GM18951 (cell line): ENCODE measurements around the gene INSYN2A.

Experiments used
- POLR2A ChIP-seq: IDR thresholded peaks from 4 replicates; pipeline ENCODE4 v1.6.1; 2011; ENCODE audit warnings: mild to moderate bottlenecking; ENCODE audit not compliant: insufficient read length, insufficient read depth; ENCODE audit errors: extremely low read depth
- in situ Hi-C: fragments of 300-500 bp; cut with MboI; formaldehyde crosslinking; loops from one replicate; pipeline ENCODE4 v1.12.0; 2022; ENCODE audit warnings: low sequenced_read_pairs, mixed read lengths, inconsistent platforms; ENCODE audit not compliant: unreplicated experiment

Gene INSYN2A

DNA sequence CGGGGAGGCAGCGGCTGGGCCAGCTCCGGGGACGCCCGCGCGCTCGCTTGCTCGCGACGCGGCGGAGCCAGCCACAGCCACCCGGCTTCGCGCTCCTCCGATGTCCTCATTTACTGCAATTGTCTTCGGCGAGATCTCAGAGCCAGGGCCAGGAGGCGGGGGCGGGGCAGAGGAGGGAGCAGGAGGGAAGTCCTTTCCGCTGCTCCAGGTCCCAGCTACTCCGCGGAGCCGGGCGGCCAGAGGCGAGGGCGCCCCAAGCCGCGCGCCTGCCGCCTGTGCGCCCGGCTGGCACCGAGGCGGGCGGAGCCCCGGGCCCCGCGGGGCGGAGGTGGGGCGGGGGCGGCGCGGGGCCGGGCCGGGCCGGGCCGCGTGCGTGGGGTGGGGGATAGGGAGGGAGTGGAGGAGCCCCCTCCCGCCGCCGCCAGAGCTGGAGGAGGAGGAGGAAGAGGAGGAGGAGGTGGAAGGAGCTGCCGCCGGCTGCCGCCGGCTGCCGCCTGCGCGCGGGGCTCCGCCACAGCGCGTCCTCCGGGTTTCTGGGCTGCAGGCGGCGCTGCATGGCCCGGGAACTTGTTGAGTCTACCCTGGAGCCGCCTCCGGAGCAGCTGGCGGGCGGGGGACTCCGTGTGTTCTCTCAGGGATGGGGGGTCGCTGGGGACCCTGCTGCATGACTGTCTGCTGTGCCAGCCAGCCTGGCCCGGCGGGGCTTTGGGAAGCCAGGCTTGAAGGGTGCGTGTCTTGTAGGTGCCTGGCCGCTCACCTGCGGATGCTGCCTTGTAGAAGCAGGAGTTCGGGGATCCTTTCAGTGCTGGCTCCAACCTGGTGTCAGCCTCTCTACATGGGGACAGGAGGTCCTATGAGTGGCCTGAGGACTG lies at the start of gene INSYN2A:
INSYN2A (minus strand) TSS at position 310 of the 872 bp plus-strand sequence. CDS start 20,196 bp downstream, outside the sequence.
- in situ Hi-C loops = no loop called here
- TF ChIP-seq POLR2A = no peak

GRCh38 chr10:127245456-127245855 lies 49.1 kb upstream of the INSYN2A start:
- in situ Hi-C loops = no loop called here
- TF ChIP-seq POLR2A = no peak

- no peak for TF ChIP-seq POLR2A
- in situ Hi-C loops = no loop called here
These were observed 47.3 kb upstream of the INSYN2A start for GRCh38 chr10:127243490-127244272.

DNA sequence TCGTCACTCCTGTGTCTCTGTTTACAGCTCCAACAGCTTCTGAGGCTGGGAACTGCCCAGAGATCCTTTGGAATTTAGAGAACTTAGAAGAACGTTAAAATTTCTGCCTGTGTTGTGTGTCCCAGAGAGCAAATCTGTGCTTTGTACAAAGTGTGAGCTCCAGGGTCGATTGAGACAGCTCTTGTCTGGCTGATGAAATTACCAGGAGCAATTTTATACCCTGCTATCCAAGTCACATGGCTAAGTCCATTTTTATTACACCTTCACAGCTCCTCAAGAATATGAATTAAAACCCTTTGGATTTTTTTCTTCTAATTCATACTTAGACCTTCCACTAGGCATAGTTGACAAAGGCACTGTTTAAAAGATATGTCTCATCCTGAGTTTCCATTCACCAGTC lies 46.5 kb upstream of the INSYN2A start:
- no peak for TF ChIP-seq POLR2A
- in situ Hi-C loops = no loop called here

- in situ Hi-C loops = no loop called here
- TF ChIP-seq POLR2A = no peak
These were observed 39.9 kb upstream of the INSYN2A start for GRCh38 chr10:127236266-127236665.

DNA sequence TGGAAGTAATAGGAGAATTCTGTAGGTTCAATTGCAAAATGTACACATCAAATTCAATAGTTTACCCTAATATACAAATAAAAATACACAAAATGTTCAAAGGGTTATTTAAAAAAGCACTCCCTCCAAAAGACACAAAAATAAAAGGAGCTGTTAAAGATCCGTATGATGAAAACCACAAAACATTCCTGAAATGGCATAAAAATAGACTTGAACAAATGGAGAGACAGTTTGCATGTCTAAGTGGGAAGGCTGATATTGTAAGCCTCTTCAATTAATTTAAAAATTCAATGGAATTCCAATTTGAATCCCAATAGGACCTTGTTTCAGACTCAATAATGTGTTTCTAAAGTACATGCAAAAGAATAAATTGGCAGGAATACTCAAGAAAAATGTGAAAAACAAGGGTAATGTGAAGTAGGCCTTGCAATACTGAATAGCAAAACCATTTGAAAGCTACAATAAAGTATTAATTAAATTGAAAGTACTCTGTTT lies 38.0 kb upstream of the INSYN2A start:
- no peak for TF ChIP-seq POLR2A
- in situ Hi-C loops = no loop called here

DNA sequence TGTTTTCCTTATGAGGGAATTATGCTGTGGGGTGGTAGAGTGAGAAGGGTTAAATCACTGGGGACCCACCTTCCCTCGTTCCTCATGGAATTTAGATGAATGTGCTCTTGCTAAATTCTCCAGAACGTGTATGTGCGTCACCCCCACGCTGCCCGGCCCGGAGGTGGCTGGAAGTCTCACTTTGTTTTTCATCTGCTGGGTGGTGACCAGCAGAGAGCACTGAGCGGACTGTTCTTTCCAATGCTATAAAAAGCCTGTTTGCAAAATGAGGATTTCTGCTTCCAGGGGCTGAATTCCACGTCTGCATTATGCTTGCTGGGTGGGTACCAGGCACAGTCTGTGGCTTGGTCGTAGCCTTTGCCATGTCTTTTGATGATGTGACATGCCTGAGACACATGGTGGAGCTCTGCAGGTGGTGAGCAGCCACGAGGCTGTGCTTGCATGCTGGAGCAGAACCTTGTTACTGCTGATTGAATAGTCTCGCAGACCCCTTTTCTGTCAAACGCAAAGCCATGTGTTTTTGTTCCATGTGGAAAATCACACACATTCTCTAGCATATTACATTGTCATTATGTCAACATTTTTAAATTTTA lies 31.9 kb upstream of the INSYN2A start:
- no peak for TF ChIP-seq POLR2A
- in situ Hi-C loops = no loop called here

DNA sequence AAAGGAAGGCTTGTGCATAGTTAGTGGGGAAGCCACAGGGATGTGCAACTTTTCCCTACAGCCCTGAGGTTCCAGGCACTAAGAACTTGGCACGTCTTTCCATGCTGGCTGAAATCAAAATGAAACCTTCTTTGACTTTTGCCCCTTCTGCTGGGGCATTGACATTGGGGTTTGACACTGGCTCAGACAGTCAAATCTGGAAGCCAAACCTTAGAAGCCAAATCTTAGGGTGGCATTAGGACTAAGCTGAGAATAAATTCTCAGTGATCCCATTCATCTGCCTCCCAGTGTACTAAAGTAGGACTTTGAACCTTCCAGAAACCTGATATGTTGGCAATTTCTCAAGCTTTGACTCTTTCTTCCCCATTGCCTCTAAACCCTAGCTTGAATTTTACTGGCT lies 31.3 kb upstream of the INSYN2A start:
- no peak for TF ChIP-seq POLR2A
- in situ Hi-C loops = no loop called here

DNA sequence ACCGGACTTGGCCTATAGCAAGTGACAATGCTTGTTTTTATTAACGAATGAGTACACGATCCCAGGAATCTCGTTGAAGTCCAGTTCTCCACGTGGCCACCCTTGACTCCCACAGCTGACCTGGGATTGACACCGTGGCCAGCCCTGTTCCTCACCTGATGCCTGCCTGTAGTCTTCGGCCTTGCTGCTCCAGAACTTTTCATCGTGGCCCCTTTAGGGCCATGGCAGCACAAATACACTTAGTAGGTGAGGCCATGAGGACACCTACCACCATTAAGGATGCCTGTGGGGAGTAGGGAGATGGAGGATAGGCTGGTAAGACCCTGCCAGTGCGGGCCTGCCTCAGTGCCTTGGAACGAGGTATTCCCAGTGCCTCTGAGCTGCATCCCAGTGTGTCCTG lies 30.6 kb upstream of the INSYN2A start:
- in situ Hi-C loops = no loop called here
- no peak for TF ChIP-seq POLR2A

GRCh38 chr10:127221281-127221680 lies 24.9 kb upstream of the INSYN2A start:
- no peak for TF ChIP-seq POLR2A
- in situ Hi-C loops = no loop called here

DNA sequence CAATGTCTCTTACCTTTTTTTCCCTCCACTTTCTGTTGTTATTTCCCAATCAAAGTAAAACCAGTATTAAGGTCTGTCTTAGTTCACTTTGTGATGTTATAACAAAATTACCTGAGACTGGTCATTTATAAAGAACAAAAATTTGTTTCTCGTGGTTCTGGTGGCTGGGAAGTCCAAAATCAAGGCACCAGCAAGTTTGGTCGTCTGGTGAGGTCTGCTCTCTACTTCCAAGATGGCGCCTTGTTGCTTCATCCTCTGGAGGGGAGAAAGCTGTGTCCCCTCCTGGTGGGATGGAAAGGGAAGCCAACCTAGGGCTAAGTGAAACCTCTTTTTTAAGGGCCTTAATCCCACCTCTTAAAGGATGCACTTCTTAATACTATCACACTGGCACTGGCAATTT lies 22.3 kb upstream of the INSYN2A start:
- TF ChIP-seq POLR2A = no peak
- in situ Hi-C loops = no loop called here

- no peak for TF ChIP-seq POLR2A
- in situ Hi-C loops = no loop called here
These were observed 20.4 kb upstream of the INSYN2A start for GRCh38 chr10:127216786-127217185.

DNA sequence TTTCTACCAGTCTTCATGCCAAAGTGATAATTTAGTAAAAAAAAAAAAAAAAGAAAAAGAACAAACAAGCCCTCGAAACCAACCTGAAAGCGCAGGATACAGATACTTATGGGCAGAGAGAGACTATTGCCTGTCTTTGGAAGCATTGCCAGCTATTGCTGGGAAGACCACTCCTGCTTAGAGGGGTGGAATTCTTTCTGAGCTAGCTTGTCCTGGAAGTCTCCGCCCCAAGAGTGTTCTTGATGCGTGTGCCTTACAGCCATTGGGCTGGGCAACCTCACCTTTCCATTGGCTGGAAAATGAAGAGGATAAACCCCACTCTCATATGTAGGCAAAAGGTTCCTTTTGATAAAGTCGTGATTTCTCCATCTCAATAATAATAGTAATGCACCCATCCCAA lies 19.9 kb upstream of the INSYN2A start:
- no peak for TF ChIP-seq POLR2A
- in situ Hi-C loops = no loop called here
